Osteocyte (in vitro differentiated cells): ENCODE results near the gene HTT. TPM values are rescaled to one million over a fixed set of nuclear protein-coding genes. Genes with fewer than 3 reads are reported as not detected.

Experiments
- DNase-seq: peaks from one replicate; pipeline ENCODE4 v3.0.0; 2021; ENCODE audit warnings: mixed read lengths; ENCODE audit not compliant: unreplicated experiment; ENCODE audit errors: extremely low spot score
- H3K27ac Mint-ChIP-seq: one replicate; pipeline ENCODE4 v1.8.0; 2021; ENCODE audit warnings: mild to moderate bottlenecking, mixed read lengths; ENCODE audit not compliant: unreplicated experiment
- H3K27me3 Mint-ChIP-seq: one replicate; pipeline ENCODE4 v1.8.0; 2021; ENCODE audit warnings: mixed read lengths; ENCODE audit not compliant: unreplicated experiment
- H3K36me3 Mint-ChIP-seq: one replicate; pipeline ENCODE4 v1.8.0; 2021; ENCODE audit warnings: mixed read lengths; ENCODE audit not compliant: unreplicated experiment
- H3K4me1 Mint-ChIP-seq: one replicate; pipeline ENCODE4 v1.8.0; 2021; ENCODE audit warnings: mixed read lengths; ENCODE audit not compliant: unreplicated experiment
- H3K4me3 Mint-ChIP-seq: one replicate; pipeline ENCODE4 v1.8.0; 2021; ENCODE audit warnings: mild to moderate bottlenecking, moderate library complexity, mixed read lengths; ENCODE audit not compliant: unreplicated experiment
- H3K9me3 Mint-ChIP-seq: one replicate; pipeline ENCODE4 v1.8.0; 2021; ENCODE audit warnings: mixed read lengths; ENCODE audit not compliant: unreplicated experiment
- total RNA-seq: library from RNA; stranded (reverse); gene quantifications from 2 replicates; pipeline ENCODE4 v1.2.1, GENCODE V29; 2021
- TF ChIP-seq, protein P1 (sequence below): fragments of 200-600 bp; sonication (generic); IDR thresholded peaks from 2 replicates; pipeline ENCODE4 v1.5.0; 2021; ENCODE audit warnings: antibody characterized with exemption, mild to moderate bottlenecking, moderate library complexity

The HTT gene
- total RNA-seq, 1 donor from 2014 or later, result 51.3 TPM

DNA sequence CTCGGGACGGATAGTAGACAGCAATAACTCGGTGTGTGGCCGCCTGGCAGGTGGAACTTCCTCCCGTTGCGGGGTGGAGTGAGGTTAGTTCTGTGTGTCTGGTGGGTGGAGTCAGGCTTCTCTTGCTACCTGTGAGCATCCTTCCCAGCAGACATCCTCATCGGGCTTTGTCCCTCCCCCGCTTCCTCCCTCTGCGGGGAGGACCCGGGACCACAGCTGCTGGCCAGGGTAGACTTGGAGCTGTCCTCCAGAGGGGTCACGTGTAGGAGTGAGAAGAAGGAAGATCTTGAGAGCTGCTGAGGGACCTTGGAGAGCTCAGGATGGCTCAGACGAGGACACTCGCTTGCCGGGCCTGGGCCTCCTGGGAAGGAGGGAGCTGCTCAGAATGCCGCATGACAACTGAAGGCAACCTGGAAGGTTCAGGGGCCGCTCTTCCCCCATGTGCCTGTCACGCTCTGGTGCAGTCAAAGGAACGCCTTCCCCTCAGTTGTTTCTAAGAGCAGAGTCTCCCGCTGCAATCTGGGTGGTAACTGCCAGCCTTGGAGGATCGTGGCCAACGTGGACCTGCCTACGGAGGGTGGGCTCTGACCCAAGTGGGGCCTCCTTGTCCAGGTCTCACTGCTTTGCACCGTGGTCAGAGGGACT is 168.8 kb downstream of the HTT start:
- no peaks in the 10 kb centered on the region for H3K9me3 Mint-ChIP-seq
- H3K27ac Mint-ChIP-seq, result no peak overlapping the region
- H3K4me3 Mint-ChIP-seq, result no peak overlapping the region

DNA sequence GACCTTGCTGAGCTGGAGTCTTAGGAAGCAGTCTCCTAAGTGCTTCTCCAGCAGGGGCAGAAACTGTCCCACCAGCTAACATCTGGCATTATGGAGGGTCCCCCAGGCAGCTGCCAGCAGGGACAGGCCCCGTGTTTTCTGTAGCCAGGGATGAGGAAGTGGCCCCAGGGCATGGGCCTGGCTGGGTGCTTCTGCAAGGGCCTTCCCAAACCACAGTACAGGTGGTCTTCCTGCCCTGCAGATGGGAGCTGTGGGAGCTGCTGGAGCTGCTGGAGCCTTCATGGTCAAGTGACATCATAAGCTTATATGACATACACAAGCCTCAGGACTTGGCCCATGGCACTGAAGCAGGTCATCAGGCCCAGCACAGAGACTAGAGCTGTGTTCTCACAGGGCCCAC is 169.5 kb downstream of the HTT start:
- Mint-ChIP-seq H3K9me3 (no peaks in the 10 kb centered on the region), H3K27me3 (no peaks in the 10 kb centered on the region), H3K36me3 (peaks cover 10% of the 10 kb centered on the region), H3K27ac (no peak overlapping the region), H3K4me1 (no peaks in the 10 kb centered on the region), H3K4me3 (no peak overlapping the region)
- DNase-seq, result no peak
- TF ChIP-seq, protein P1, sequence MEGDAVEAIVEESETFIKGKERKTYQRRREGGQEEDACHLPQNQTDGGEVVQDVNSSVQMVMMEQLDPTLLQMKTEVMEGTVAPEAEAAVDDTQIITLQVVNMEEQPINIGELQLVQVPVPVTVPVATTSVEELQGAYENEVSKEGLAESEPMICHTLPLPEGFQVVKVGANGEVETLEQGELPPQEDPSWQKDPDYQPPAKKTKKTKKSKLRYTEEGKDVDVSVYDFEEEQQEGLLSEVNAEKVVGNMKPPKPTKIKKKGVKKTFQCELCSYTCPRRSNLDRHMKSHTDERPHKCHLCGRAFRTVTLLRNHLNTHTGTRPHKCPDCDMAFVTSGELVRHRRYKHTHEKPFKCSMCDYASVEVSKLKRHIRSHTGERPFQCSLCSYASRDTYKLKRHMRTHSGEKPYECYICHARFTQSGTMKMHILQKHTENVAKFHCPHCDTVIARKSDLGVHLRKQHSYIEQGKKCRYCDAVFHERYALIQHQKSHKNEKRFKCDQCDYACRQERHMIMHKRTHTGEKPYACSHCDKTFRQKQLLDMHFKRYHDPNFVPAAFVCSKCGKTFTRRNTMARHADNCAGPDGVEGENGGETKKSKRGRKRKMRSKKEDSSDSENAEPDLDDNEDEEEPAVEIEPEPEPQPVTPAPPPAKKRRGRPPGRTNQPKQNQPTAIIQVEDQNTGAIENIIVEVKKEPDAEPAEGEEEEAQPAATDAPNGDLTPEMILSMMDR, result no peak

More for the DNA sequence above, 168.8 kb downstream of the HTT start:
- no peak for DNase-seq
- Mint-ChIP-seq H3K27me3 (no peaks in the 10 kb centered on the region), H3K4me1 (no peaks in the 10 kb centered on the region), H3K36me3 (peaks cover 12% of the 10 kb centered on the region)
- TF ChIP-seq, protein P1, result no peak

DNA sequence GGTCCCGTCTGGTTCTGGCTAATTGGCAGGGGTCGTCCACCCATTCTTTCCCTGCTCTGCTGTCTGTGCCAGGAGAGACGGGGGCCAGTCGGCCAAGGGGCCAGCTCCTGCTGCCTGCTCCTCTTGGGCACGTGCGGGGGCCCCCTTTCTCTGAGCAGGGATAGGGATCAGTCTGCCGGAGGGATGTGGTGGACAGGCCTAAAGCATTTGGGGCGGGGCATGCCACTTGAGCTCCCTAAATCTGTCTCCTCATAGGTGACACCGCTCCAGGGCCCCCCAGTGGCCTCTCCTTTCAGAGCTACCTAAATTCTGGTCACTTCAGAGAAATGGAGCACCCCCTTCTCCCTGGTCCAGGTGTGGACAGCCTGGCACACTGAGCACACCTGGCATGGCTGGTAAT is 170.3 kb downstream of the HTT start:
- Mint-ChIP-seq H3K36me3 (peaks cover 10% of the 10 kb centered on the region), H3K27me3 (no peaks in the 10 kb centered on the region), H3K4me1 (no peaks in the 10 kb centered on the region), H3K27ac (no peak overlapping the region), H3K9me3 (no peaks in the 10 kb centered on the region), H3K4me3 (no peak overlapping the region)
- TF ChIP-seq, protein P1, result no peak
- DNase-seq, result no peak

DNA sequence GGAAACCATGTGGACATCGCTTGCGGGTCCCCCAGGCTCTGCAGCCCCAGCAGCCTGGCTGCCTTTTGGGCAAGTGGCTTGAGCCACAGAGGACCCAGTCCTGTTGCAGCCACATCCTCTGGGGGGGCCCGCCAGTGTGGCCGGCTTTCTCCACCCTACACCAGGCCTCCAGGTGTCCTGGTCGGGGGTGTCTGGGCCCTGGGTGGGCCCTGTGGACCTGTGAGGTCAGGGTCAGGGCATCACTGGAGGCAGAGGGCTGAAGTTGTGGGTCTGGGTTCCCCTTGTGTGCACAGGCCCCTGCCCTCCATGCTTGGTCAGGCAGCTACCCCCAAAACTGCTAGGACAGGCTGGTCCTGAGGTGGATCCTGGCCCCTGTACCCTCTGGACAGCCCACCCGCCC is 171.2 kb downstream of the HTT start:
- no peak overlapping the region for H3K27ac Mint-ChIP-seq
- no peak overlapping the region for H3K4me3 Mint-ChIP-seq
- no peak for DNase-seq
- H3K27me3 Mint-ChIP-seq, result no peaks in the 10 kb centered on the region
- H3K9me3 Mint-ChIP-seq, result no peaks in the 10 kb centered on the region
- TF ChIP-seq, protein P1, result no peak
- no peaks in the 10 kb centered on the region for H3K4me1 Mint-ChIP-seq
- H3K36me3 Mint-ChIP-seq, result peaks cover 7% of the 10 kb centered on the region

DNA sequence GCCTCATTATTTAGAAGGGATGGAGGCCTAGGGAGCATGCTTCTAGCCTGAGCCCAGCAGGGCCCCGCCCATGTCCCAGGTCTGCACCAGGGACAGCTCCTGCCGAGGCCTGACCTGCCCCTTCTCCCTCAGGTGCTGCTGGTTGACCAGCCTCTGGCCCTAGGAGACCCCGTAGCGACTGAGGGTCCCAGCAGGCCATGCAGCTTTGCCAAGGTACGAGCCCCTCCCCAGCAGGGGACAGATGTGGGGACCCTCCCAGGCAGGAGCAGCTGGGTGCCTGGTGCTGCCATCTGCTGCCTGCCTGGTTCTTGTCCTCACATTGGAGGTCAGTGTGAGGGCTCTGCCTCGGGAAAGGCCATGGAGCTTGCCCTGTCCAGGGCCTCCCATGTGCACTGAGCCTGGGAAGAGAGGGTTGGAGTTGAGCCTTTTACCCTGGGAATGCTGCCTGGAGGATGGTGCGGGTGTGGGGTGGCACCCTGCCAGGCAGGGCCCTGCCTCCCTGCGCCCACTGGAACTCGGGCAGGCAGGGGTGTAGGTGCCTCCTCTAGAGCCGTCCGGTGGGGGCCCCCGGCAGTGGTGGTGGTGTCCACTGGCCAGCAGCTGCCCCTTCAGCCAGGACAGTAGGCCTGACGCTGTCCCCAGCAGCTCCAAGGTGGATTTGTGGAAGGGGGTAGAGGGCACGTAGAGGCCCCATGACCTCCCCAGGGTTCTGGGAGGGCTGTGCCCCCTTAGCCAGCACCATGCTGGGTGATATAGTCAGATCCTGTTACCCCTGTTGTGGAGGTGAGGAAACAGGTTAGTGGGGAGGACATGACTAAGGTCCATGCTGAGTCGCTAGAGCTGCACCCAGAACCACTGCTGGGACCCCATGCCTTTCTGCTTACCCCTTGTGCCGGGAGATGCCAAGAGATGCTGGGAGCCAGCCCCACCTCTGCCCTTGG is 172.2 kb downstream of the HTT start:
- Mint-ChIP-seq H3K4me1 (no peaks in the 10 kb centered on the region), H3K4me3 (no peak overlapping the region), H3K36me3 (peaks cover 3% of the 10 kb centered on the region), H3K9me3 (no peaks in the 10 kb centered on the region), H3K27me3 (no peaks in the 10 kb centered on the region), H3K27ac (no peak overlapping the region)
- DNase-seq, result no peak
- TF ChIP-seq, protein P1, result no peak
